Femur (tissue), 1 donor: ENCODE measurements around the gene SIX1.

Experiments used
- DNase-seq: peaks from one replicate; pipeline ENCODE4 v3.0.0-alpha.2; 2017

Gene SIX1

GRCh38 chr14:60655119-60655897, 6.0 kb upstream of the SIX1 start:
- DNase-seq: peak; percentile 77

- DNase-seq: no peak
Observed at GRCh38 chr14:60654334-60654821, 5.1 kb upstream of the SIX1 start.

- DNase-seq: no peak
Observed at GRCh38 chr14:60653701-60654161, 4.5 kb upstream of the SIX1 start.

DNA sequence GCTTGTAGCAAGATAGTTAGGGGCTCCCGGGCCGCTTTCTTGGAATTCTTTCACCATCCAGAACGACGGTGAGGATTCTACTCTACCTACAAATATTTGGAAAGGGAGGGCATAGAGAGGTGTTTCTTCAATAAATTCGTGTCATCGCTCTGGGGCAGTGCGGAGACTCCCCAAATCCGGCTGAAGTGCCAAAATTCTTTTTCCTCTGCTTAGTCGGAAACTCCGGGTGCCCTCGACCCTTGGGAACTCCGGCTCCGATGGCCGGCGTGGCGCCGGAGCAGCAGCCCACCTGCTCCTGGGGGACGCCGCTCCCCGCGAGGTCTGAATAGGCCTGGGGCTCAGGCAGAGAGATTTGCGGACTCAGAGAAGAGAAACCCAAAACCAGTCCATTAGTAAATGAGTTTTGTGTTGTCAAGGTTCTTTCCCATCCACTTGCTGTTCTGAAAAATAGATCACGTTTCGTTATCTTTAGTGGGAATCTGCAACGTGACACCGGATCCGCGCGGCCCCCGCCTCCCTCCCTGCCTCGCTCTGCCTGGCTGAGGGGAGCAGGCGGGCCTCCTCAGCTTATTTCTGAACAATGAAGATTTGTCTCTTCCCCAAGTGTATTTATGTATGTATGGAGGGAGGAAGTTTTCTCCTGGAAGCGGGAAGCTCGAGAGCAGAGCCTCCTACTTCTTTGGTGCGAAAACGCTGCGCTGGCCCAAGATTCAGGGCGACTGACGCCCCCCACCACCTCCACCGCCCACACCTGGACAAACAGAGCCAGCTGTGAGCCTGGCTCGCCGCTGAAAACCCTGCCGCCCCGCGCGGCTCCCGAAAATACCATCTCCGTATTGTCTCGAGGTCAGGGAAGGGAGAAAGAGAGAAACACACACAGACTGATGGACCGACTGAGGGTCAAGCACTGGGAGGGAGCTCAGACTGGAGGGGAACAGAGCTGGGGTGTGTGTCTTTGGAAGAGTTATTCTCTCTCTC, 3.7 kb upstream of the SIX1 start:
- DNase-seq: peak; percentile 36

- DNase-seq: no peak
Observed at GRCh38 chr14:60651796-60652673, 2.8 kb upstream of the SIX1 start.

GRCh38 chr14:60651086-60651795, 2.0 kb upstream of the SIX1 start:
- peak; percentile 36 for DNase-seq

DNA sequence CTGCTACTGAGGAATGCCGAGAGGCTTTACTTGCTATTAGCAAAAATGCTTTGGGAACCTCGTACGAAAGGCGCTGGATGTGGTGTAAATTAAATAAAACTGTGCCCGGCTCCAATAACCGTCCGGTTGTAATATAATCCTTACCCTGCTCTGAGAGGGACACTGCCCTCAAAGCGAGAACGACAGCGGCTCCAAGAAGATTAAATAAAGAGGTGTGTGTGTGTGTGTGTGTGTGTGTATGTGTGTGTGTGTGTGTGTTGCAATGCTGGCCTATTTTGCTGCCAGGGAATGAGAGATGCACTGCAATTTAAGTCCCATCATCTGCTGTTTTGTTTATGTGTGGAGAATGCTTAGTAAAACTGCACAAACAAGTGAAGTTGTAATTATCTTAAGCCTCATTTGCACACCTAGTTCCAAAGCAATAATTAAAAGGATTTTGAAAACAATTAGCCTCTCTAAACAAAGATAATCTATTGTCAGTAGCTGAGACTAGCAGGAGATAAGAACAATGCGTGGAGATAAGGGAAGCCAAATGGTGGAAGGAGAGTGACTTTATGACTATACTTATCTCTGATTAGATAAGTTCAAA, 1.2 kb upstream of the SIX1 start:
- DNase-seq: peak; percentile 45

GRCh38 chr14:60649875-60650372, 647 bp upstream of the SIX1 start:
- DNase-seq: peak; percentile 66

GRCh38 chr14:60648249-60648933, 886 bp downstream of the SIX1 start:
- peak; percentile 49 for DNase-seq

DNA sequence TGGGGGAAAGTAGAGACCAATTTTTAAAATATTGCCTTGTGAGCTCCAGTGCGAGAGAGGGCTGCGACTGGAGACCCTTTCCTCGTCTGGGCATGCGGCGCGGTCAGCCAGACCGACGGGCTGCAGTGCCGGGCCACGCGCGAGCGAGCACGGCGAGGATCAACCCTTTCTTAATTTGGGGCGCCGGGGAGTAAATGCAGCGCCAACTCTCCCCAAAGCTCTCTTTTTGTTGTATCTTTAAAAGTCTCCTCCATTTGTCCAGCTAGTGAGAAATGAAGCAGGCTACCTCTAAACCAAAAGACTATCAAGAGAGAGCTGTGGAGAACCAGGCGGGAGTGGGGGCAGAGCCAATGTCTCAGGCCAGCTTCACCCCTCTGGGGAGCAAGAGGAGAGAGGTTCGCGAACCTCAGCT, 1.4 kb downstream of the SIX1 start:
- DNase-seq: no peak

DNA sequence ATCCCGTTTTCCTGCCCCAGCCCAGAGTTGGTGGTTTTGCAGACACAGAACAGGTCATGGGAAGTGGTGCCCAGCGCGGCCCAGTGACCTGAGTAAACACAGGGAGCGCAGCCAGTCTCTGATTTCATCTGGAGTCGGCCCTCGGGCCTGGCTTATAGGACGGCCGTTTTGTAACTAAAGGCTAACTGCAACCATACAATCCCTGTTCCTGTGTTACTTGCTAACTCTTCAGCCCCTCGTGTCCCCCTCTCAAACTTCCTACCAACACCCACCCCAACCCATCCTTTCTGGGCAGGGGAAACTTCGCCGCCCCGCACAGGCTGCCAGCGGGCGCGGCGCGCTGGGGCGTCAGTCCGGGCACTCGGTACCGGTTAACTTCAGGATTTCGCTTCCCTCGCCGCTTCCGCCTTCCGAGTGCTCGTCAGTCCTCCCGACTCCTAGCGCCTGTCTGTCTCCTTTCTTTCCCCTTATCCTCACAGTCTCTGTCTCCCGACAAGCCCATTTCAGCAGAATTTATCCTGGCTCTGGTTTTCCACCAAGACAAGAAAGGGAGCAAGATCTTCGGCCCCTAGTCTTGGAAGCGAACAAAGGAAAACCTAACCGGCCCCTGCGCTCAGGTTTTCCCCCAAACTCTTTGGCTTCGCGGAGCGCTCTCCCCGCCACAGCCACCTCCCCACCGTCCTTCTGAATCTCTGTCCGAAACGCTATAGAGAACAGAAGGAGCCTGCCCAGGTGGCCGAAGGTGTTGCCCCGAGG, 2.0 kb downstream of the SIX1 start:
- DNase-seq: peak; percentile 72

GRCh38 chr14:60646226-60646818, 3.0 kb downstream of the SIX1 start:
- peak; percentile 49 for DNase-seq

DNA sequence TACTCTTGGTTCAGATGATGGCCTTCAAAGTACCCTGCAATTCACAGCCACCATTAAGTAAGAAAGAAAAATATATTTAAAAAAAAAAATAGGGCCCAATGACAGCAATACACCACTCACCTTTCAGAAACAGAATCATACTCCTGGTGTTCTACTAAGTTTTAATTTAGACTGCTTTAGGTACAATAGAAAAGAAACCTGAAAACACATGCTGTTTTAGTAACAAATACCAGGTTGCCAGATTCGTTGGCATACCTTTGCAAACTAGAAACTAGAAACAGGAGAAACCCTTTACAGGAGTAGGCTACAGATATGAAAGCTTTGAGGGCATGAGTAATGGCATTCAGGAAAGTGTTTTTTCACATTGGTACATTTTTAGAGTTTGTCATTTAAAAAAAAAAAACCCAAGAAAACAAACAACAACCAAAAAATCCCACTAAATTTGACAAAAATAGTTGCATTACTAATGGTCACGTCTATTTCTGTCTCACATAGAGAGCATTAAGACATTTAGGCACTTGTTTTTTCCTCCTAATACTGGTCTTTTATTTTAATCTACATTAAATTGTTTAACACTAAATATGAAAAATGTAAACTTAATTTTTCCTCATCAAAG, 4.0 kb downstream of the SIX1 start:
- no peak for DNase-seq

DNA sequence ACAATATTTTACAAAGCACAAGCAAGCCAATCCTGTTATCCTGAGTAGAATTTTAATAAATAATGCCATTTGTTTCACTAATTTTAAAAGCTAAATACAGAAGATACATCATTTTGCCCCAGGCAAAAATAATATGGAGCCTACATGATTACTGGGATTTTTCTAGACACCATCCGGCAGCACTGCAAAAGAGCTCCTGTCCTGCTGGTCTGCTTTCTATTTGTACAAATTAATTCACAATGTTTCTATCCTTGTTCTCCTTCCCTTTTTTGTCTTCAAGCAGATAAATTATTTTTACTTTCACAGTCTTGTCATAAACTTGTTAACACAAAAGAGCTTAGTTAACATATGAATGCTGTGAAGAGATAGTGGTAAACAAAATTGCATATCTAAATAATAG, 4.6 kb downstream of the SIX1 start:
- DNase-seq: no peak

DNA sequence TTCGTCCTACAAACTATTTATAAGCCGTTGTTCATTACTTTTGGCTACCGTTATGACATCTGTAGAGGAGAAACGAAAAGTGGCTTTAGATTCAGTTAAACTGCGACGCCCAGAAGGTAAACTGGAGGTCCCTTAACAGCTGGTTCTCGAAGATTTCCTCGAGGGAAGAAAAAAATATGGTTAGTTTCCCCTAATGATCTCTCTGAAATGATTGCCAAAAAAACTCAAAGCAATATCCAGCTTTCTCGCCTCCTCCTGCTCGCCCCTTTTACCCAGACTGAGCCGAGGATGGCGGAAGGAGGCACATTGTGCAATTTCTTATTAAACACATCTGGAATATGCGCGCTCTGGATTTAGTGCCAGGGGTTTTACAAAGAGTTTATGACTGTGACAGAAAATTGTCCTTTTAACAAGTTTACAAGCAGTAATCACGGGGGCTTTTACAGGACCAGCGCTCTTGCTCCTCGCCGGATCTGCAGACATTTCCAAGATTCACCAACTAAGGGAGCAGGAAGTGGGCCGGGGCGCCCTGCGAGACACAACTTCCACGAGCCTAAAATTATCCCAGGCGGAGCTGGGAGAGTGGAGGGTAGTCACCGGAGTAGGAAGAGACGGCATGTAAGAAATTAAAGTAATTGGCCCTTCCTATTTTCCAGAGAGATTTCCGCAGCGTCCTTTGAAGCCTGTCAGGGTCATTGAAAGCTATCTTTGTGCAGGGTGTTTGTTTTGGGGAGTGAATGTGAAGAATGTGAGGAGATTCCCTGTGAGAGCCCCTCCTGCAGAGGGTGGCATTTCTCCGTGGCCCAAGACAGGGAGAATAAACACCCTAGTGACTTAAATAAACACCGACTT, 5.6 kb downstream of the SIX1 start:
- peak; percentile 45 for DNase-seq

- no peak for DNase-seq
Observed at GRCh38 chr14:60643141-60643462, 6.2 kb downstream of the SIX1 start.

DNA sequence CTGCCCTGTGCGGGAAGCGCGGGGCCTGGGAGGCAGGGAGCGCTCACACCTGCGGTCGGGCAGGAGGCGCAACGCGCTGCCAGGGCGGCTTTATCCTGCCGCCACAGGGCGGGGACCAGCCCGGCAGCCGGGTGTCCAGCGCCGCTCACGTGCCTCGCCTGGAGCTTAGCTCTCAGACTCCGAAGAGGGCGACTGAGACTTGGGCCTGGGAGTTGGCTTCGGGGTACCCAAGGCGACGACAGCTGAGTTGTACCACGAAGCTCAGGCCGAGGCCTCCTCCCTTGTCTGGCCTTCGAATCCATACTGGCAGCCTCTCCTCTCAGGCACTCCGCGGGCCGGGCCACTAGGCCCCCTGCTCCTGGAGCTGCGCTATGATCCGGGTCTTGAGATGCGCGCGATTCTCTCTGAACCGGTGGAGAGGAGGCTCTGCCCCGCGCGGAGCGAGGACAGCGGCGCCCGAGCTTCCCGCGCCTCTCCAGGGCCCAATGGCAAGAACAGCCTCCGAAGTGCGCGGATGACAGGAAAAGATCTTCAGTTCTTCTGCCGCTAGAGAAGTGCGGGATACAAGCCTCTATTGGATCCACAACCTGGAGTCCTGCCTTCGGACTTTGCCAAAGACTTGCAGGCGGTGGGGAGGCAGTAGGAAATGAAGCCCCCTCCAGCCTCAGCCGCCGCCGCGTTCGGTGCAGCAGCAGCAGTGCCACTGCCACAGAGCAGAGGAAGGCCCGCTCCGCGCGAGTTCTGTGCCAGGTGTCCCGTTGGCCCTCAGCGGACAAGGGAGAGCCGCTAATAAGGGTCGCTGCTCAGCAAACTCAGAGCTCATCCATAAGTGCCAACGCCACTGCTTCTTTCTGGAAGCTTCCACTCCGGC, 6.8 kb downstream of the SIX1 start:
- DNase-seq: peak; percentile 54
